H1 (cell line): ENCODE measurements around the gene KRTAP10-4. TPM values are rescaled to one million over a fixed set of nuclear protein-coding genes. Genes with fewer than 3 reads are reported as not detected.

ENCODE experiments used
- CTCF ChIA-PET: fragments of 300-600 bp; sonication (Branson Sonifier 250); formaldehyde crosslinking; loops from one replicate; lab custom pipeline; 2021; ENCODE audit not compliant: partially characterized antibody; lab: Charles Lee
- POLR2A ChIA-PET: fragments of 300-600 bp; sonication (Branson Sonifier 250); formaldehyde crosslinking; loops from one replicate; lab custom pipeline; 2021; ENCODE audit warnings: inconsistent platforms; ENCODE audit not compliant: partially characterized antibody; lab: Charles Lee
- DNase-seq, 2 experiments: peaks; one replicate each; pipeline versions ENCODE4 v3.0.0 to v3.0.0-alpha.2; 2010 to 2022; ENCODE audit warnings: low spot score in 2 of 2, low read depth in 1 of 2, mixed read lengths in 1 of 2
- FAIRE-seq: peaks from 2 replicates; lab custom pipeline; 2011; peaks lifted over from hg19 to GRCh38; lab: Jason Lieb, UNC
- H2AFZ ChIP-seq: 2 replicates; pipeline ENCODE4 v1.8.1; 2012; ENCODE audit warnings: low read length, inconsistent platforms
- H2AK5ac ChIP-seq: 2 replicates; pipeline ENCODE4 v1.6.1; 2013; ENCODE audit warnings: low read depth, low read length
- H2BK120ac ChIP-seq: replicated peaks from 2 replicates; pipeline ENCODE3; 2013; ENCODE audit warnings: low read depth, low read length, inconsistent platforms
- H2BK12ac ChIP-seq: 2 replicates; pipeline ENCODE4 v1.6.1; 2013; ENCODE audit warnings: low read depth, low read length
- H2BK15ac ChIP-seq: 2 replicates; pipeline ENCODE4 v1.6.1; 2013; ENCODE audit warnings: low read length
- H2BK20ac ChIP-seq: 2 replicates; pipeline ENCODE4 v1.6.1; 2013; ENCODE audit warnings: low read length
- H2BK5ac ChIP-seq: 2 replicates; pipeline ENCODE4 v1.6.1; 2013; ENCODE audit warnings: low read depth, low read length
- H3K14ac ChIP-seq: 2 replicates; pipeline ENCODE4 v1.6.1; 2013; ENCODE audit warnings: inconsistent platforms; ENCODE audit not compliant: insufficient read length
- H3K18ac ChIP-seq: 2 replicates; pipeline ENCODE4 v1.6.1; 2013; ENCODE audit warnings: low read length; ENCODE audit errors: extremely low read depth
- H3K23ac ChIP-seq: 2 replicates; pipeline ENCODE4 v1.6.1; 2013; ENCODE audit warnings: inconsistent platforms; ENCODE audit not compliant: insufficient read length
- H3K23me2 ChIP-seq: 2 replicates; pipeline ENCODE4 v1.6.1; 2013; ENCODE audit warnings: low read depth, low read length
- H3K27ac ChIP-seq: 2 replicates; pipeline ENCODE4 v1.6.1; 2011; ENCODE audit warnings: low read depth, low read length, inconsistent platforms
- H3K27me3 ChIP-seq, 4 experiments: replicated peaks in 1 of 4; 1 replicate in 1 of 4; 2 replicates in 3 of 4; pipeline versions ENCODE4 v1.6.1 to v1.8.1; 2011 to 2013; ENCODE audit warnings: low read length in 3 of 4, mild to moderate bottlenecking in 3 of 4, inconsistent platforms in 2 of 4, mixed read lengths in 2 of 4, moderate library complexity in 1 of 4; ENCODE audit not compliant: control insufficient read depth in 3 of 4, insufficient read depth in 3 of 4; ENCODE audit errors: extremely low read depth in 1 of 4
- H3K36me3 ChIP-seq, 4 experiments: 2 replicates each; pipeline versions ENCODE4 v1.6.1 to v1.8.1; 2011 to 2013; ENCODE audit warnings: mild to moderate bottlenecking in 4 of 4, low read length in 3 of 4, moderate library complexity in 2 of 4, control low read depth in 1 of 4, inconsistent platforms in 1 of 4; ENCODE audit not compliant: insufficient read depth in 4 of 4, control insufficient read depth in 2 of 4
- H3K4ac ChIP-seq: replicated peaks from 2 replicates; pipeline ENCODE3; 2013; ENCODE audit warnings: low read length, low read depth, mixed read lengths, inconsistent platforms; ENCODE audit not compliant: insufficient read length
- H3K4me1 ChIP-seq, 4 experiments: replicated peaks in 1 of 4; 1 replicate in 1 of 4; 2 replicates in 3 of 4; pipeline versions ENCODE4 v1.6.1 to v1.8.1; 2011 to 2013; ENCODE audit warnings: low read length in 3 of 4, inconsistent platforms in 2 of 4, mixed read lengths in 1 of 4; ENCODE audit not compliant: insufficient read depth in 4 of 4, control insufficient read depth in 3 of 4
- H3K4me2 ChIP-seq, 2 experiments: 2 replicates each; pipeline versions ENCODE4 v1.6.1 to v1.8.1; 2011 to 2013; ENCODE audit warnings: low read depth in 2 of 2, low read length in 2 of 2, control low read depth in 1 of 2, inconsistent platforms in 1 of 2, mild to moderate bottlenecking in 1 of 2; ENCODE audit not compliant: insufficient read depth in 1 of 2
- H3K4me3 ChIP-seq, 4 experiments: fragments of 200-600, 300-600 bp in 1 of 4; sonication (generic), shearing (Covaris generic), sonication (Bioruptor Twin) in 1 of 4; 2 replicates each; pipeline versions ENCODE4 v1.5.1 to v1.8.1; 2011 to 2016; ENCODE audit warnings: low read length in 4 of 4, low read depth in 3 of 4, control low read depth in 2 of 4, inconsistent platforms in 2 of 4, mild to moderate bottlenecking in 2 of 4, mixed read lengths in 1 of 4, moderate library complexity in 1 of 4; ENCODE audit not compliant: insufficient read depth in 2 of 4; ENCODE audit errors: extremely low read depth in 1 of 4
- H3K56ac ChIP-seq: replicated peaks from 2 replicates; pipeline ENCODE3; 2013; ENCODE audit warnings: low read depth, mild to moderate bottlenecking, mixed read lengths, low read length, inconsistent platforms; ENCODE audit not compliant: insufficient read length
- H3K79me1 ChIP-seq: 2 replicates; pipeline ENCODE4 v1.6.1; 2013; ENCODE audit warnings: low read depth, low read length, control low read depth
- H3K79me2 ChIP-seq, 2 experiments: 2 replicates each; pipeline versions ENCODE4 v1.6.1 to v1.8.1; 2012 to 2013; ENCODE audit warnings: low read length in 2 of 2, mild to moderate bottlenecking in 2 of 2, inconsistent platforms in 1 of 2; ENCODE audit not compliant: insufficient read depth in 2 of 2, control insufficient read depth in 1 of 2
- H3K9ac ChIP-seq, 4 experiments: replicated peaks in 1 of 4; 1 replicate in 1 of 4; 2 replicates in 3 of 4; pipeline versions ENCODE4 v1.6.1 to v1.8.1; 2011 to 2013; ENCODE audit warnings: low read depth in 3 of 4, low read length in 3 of 4, control low read depth in 2 of 4, mild to moderate bottlenecking in 2 of 4, moderate library complexity in 2 of 4, inconsistent platforms in 1 of 4; ENCODE audit errors: extremely low read depth in 1 of 4
- H3K9me3 ChIP-seq, 2 experiments: 2 replicates each; pipeline versions ENCODE4 v1.6.1 to v1.8.1; 2012 to 2013; ENCODE audit warnings: mild to moderate bottlenecking in 2 of 2, moderate library complexity in 2 of 2, control low read depth in 1 of 2, inconsistent platforms in 1 of 2, low read depth in 1 of 2, low read length in 1 of 2, mixed read lengths in 1 of 2; ENCODE audit not compliant: insufficient read depth in 2 of 2
- H4K20me1 ChIP-seq, 2 experiments: replicated peaks in 1 of 2; 2 replicates each; pipeline versions ENCODE3 to v1.8.1; 2011 to 2013; ENCODE audit warnings: inconsistent platforms in 2 of 2, low read length in 2 of 2, mild to moderate bottlenecking in 1 of 2; ENCODE audit not compliant: insufficient read depth in 2 of 2, control insufficient read depth in 1 of 2
- H4K5ac ChIP-seq: 2 replicates; pipeline ENCODE4 v1.6.1; 2013; ENCODE audit warnings: low read length, low read depth, mixed read lengths, inconsistent platforms; ENCODE audit not compliant: insufficient read length
- H4K8ac ChIP-seq: 2 replicates; pipeline ENCODE4 v1.8.0; 2013; ENCODE audit warnings: mild to moderate bottlenecking, moderate library complexity, low read length, inconsistent platforms; ENCODE audit not compliant: insufficient read depth; ENCODE audit errors: extremely low read depth
- H4K91ac ChIP-seq: replicated peaks from 2 replicates; pipeline ENCODE3; 2013; ENCODE audit warnings: low read length, mixed read lengths, inconsistent platforms; ENCODE audit not compliant: insufficient read length
- WGBS, 2 experiments: shearing (Covaris generic) in 1 of 2; methylation state at CpG; one replicate each; pipeline versions ENCODE4 v1.1.6 to v1.1.7; 2013 to 2015; ENCODE audit warnings: low lambda C conversion rate in 2 of 2, mixed read lengths in 2 of 2, inconsistent platforms in 1 of 2, low coverage in 1 of 2, missing lambda C conversion rate in 1 of 2; ENCODE audit not compliant: insufficient replicate concordance in 2 of 2, insufficient coverage in 1 of 2, insufficient read length in 1 of 2; ENCODE audit errors: extremely low coverage in 1 of 2, missing lambda C conversion rate in 1 of 2; 5-methylcytosine and 5-hydroxymethylcytosine counted together
- polyA plus RNA-seq, 7 experiments: library from polyadenylated mRNA; depleted of rRNA in 3 of 7; stranded (reverse) in 5 of 7; unstranded in 2 of 7; fragments of >200 nt in 5 of 7; fragments of 200-250 nt in 2 of 7; gene quantifications; 1 replicate in 5 of 7; 2 replicates in 1 of 7; 4 replicates in 1 of 7; pipeline versions ENCODE4 v1.2.1 to v1.2.3, GENCODE V29; 2011 to 2013; ENCODE audit warnings: missing spikeins in 2 of 7, mixed read lengths in 2 of 7
- total RNA-seq: library from RNA; stranded (reverse); fragmentation: NEBNext Ultra II Directional; extraction: Animal tissue kit (Norgen Biotek cat#: 25700); gene quantifications from 2 replicates; pipeline ENCODE4 v1.2.1, GENCODE V29; 2021

The KRTAP10-4 gene
- total and polyA plus RNA-seq, 2 of the 8 experiments (the other 6 are each of a cell fraction or from before 2014, with no cell fraction given), result not detected

DNA sequence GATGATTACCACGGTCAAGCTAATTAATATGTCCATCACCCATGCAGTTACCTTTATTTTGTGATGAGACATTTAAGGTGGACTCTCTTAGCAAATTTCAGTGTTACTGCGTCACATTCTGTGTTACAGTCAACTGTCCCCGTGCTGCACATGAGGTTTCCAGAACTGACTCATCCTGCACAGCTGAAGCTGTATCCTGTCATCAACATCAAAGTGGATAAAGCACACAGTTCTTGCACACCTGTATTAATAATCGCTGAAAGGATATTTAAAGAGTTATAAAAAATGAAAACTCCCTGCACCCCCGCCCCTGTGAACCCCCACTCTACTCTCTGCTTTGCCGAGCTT is 10.2 kb downstream of the KRTAP10-4 start:
- Histone ChIP-seq H3K23ac (no peak overlapping the region), H3K14ac (no peak overlapping the region), H3K79me1 (no peaks in the 10 kb centered on the region), H2BK12ac (no peak overlapping the region), H2BK5ac (no peak overlapping the region), H3K56ac (no peak overlapping the region), H2AFZ (no peak overlapping the region), H3K18ac (no peak overlapping the region), H4K20me1 (no peaks in the 10 kb centered on the region), H3K9me3 (peaks cover 0 to 3% of the 10 kb centered on the region in 2 experiments; a peak in 1 of 4 replicates), H3K4ac (no peak overlapping the region), H2AK5ac (no peak overlapping the region), H3K23me2 (no peaks in the 10 kb centered on the region), H3K27ac (no peak overlapping the region), H2BK120ac (no peak overlapping the region), H4K91ac (no peak overlapping the region), H3K36me3 (no peaks in the 10 kb centered on the region), H4K8ac (no peak overlapping the region), H3K27me3 (no peaks in the 10 kb centered on the region), H3K4me3 (no peak overlapping the region), H4K5ac (no peak overlapping the region), H2BK15ac (no peak overlapping the region), H3K9ac (no peak overlapping the region), H3K4me1 (no peaks in the 10 kb centered on the region; a peak in 1 of 7 replicates), H3K4me2 (no peak overlapping the region), H3K79me2 (no peaks in the 10 kb centered on the region), H2BK20ac (no peak overlapping the region)
- WGBS, 2 experiments, result 84% methylated on average over 6 of the region's 6 CpGs; no CpG with 5 or more reads in 1 of the 2 experiments
- POLR2A ChIA-PET, result interaction anchor here (0.9 to 1.9 kb wide), 2 partner anchors 12 to 230 kb away, joined by 3 to 4 read pairs; no protein-coding TSS in a partner anchor
- FAIRE-seq (no peak), DNase-seq (no peak)
- CTCF ChIA-PET, result interaction anchor here (1.2 to 1.7 kb wide), 3 partner anchors 9 to 74 kb away, joined by 3 to 6 read pairs (median 5); partner anchors contain the start of gene KRTAP10-6
